HG02642 (cell line): ENCODE data around the gene NUP62CL.

Experiments used
- ATAC-seq: cut with Tn5 transposase; IDR thresholded peaks from one replicate; pipeline ENCODE4 v1.9.1; 2021; ENCODE audit warnings: mild to moderate bottlenecking; ENCODE audit not compliant: unreplicated experiment, poor library complexity

The NUP62CL gene

DNA sequence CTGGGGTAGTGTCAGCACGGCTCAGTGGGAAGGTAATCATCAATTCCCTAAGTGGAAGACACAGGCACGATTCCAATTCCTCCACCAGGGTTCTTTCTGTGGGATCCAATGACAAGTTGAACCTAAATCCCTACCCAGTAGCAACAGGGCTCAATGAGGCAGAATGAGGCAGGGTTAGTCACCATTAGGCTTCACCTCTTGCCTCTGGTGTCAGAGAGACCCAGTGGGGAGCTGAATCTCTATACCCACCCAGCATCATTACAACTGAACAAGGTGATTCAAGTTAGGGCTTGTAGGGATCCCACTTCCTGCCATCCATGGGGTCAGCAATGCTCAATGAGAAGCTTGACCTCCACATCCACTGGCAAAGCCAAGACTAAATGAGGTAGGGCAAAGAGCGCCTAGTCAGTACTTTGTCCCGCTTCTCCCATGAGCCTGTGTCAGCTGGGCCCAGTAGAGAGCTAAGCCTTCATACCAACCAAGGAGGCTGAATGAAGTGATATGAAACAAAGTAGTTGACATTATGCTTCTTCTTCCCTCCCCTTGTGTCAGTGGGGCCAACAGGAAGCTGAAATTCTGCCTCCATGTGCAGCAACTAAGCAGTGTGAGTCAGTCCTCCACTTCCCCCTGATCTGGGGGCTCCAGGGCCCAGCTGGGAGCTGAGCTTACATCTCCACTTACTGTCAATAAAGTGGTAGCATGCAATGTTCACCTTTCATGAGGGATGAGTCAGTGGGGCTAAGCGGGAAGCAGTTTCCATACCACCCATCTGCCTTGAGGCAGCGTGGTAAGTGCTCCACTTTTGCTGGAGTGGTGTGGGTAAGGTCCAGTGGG lies 51.2 kb downstream of the NUP62CL start:
- ATAC-seq = no peak

DNA sequence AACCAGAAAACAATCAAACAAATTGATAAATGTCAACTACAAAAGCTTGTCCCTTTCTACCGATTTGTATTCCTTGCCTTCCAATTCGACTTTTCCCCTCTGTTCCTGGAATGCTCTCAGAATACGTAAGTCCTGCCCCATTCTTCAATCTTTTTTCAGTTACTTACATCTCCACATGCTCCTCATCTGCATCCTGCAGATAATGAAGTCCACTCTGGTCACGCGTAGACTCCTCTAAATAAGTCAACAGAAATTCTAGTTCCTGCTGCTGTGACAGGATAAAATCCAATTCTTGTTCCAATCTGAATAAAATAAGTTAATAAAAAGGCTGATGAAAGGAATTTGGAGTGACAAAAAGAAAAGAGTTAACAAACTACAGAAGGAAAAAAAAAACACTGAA lies 53.2 kb downstream of the NUP62CL start:
- no peak for ATAC-seq

DNA sequence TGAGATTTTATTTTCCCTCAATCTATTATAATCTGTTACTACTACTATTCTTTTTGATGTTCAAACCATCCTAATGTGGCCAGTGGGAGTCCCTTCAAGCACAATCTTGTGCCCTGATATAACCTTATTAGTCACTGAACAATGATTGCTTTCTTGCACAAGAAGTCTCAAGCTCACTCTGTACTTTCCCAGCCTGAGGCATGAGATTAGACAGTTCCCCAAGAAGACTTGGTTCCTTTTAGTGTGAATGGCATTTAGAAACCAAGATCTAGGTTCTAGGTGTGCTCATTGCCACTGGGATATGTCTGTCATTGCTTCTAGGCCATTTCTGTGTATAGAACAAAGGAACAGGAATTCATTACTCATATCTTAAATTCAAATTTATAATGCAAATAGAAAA lies 59.6 kb downstream of the NUP62CL start:
- ATAC-seq = no peak

DNA sequence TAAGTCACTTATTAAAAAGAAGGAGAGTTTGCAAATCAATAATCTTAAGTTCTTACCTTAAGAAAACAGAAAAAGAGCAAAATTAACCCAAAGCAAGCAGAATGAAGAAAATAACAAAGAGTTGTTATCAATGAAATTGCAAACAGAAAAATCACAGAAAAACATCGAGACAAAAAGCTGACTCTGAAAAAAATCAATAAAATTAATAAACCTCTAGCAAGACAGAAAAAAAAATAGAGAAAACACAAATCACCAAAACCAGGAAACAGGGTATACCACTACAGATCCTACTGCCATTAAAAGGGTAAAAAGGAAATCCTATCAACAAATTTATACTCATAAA lies 70.3 kb downstream of the NUP62CL start:
- no peak for ATAC-seq

DNA sequence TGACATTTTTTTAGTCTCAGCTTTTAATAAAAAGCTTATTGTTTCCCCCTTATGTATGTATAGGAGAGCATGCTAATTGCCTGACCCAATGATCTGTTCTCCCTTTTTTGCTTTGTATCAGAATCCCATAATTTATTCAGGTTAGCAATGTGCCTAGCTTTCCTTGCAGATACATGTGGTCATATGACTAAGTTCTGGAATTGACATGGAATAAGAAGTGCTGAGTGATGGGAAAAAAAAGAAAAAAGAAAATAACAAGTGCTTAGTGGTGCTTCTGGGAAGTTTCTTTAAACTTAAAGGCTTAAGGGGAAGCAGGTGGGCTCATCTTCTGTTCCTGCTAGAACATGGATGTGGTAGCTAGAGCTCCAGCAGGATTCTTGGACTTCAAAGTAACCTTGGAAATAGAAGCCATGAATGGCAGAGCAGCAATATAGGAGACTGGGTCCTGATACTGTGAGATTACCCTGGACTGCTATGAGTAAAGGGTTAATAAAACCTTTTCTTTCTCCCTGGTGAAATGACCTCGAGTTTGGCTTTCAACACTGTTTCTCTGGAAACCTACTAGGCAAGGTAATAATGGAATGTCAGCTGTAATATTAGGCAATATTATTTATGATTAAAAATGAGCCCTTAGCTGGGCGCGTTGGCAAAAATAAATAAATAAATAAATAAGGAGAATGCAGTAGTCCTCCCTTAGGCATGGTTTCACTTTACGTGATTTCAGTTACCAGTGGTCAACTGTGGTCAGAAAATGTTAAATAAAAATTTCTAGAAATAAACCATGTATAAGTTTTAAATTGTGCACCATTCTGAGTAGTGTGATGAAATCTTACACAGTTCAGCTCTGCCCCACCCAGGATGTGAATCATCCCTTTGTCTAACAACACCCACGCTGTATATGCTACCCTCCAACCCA lies 70.9 kb downstream of the NUP62CL start:
- ATAC-seq = no peak

DNA sequence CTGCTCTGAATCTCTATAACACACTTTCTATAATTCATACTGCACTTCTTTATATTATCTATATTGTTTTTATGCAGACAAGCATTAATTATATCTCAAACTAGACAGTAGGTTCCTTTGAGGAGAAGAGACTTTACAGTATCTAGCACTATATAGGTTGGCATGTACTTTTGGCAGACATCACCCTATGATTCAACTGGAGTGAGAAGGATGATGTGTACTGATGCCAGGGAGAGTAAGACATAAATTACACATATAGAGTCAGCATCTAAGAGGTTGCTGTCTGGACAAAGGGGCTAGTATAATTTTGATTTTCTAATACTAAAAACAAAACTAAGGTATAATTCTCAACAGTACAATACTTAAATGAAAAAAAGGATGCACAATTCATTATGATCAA lies 82.5 kb downstream of the NUP62CL start:
- ATAC-seq = no peak

DNA sequence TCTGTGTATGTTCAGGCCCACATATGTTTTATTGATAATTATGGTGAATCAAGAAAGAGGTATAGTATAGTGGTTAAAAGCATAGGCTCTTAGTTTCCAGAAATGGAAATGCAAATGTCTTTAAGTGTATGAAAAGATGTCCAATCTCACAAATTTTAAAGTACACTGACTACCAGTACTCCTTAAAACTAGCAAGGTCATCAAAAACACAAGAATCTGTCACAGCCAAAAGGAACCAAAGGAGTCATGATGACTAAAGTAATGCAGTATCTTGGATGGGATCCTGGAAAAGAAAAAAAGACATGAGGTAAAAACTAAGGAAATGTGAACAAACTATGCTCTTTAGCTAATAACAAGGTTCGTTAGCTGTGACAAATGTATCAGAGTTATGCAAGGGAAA lies 87.0 kb downstream of the NUP62CL start:
- no peak for ATAC-seq

DNA sequence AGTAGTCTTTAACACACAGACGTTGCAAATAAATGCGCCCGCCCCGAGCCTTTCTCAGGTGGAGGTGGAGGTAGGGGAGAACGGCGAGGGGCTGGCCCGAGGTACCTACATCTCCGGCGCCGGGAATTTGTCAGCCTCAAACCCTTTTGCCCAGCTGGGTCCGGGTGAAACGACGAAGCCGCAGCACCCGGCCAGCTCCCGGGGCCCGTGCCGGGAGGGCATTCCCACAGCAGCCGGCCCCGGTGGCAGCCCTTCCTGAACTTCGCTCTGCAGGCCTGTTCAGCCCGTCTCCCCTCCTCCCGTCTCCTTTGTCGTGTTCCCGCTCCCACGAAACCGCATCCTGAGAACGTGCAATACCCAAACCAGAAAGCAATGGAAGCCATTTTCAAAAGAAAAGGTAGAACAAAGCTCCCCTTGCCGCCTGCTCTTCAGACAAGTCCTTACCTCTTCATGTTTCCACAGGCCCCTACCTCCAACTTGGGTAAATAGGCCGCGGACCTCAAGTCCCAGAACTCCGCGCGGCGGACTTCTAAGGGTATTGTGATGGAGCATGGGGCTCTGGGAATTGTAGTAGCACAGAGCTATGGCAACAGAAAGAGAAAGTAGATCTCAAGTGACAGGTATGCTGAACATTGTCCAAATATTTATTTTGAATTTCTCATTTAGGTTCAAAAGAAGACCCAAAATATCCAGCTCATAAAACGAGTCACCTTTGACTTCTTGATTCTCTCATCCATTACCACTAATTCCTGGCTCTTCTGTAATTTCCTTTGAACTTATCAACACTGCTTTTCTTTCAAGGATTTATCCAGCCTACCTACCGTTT lies 87.7 kb downstream of the NUP62CL start, which contains the start of gene RBM41:
RBM41 (minus strand) TSS at position 501 of the 826 bp plus-strand sequence; CDS start at position 452, 49 bp downstream.
- peak; percentile 100 for ATAC-seq

DNA sequence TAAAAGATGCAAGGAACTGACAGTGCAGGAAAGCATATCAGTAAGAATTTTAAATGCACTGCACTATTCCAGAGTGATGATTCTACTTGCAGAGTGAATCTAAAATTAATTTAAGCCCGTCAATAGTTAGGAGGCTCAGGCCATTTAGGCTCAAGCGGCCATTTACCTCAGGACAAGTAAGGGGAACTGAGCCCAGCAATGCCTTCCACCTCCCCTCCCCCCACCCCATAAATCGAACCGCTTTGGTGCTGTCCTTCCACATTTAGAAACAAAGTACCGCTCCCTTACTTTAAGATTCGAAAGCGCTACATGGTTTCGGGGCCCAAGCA lies 88.3 kb downstream of the NUP62CL start:
- no peak for ATAC-seq

DNA sequence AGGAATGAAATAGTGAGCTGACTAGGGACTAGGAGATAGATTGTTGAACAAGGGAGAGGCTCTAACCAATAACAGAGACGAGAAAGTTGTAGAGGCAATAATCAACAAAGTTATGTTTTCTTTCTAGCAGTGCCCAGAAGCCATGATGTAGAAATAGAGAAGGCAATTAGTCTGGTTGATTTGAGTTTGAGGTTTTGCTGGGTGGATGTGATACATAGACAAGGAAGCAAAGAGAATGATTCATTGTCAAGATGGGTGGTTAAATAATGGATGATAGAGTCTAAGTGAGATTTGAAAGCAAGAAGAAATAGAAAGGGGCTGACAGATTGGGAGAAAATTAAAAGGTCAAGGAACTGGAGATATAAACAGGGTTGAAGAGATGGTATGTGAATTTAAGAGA lies 98.8 kb downstream of the NUP62CL start:
- no peak for ATAC-seq

DNA sequence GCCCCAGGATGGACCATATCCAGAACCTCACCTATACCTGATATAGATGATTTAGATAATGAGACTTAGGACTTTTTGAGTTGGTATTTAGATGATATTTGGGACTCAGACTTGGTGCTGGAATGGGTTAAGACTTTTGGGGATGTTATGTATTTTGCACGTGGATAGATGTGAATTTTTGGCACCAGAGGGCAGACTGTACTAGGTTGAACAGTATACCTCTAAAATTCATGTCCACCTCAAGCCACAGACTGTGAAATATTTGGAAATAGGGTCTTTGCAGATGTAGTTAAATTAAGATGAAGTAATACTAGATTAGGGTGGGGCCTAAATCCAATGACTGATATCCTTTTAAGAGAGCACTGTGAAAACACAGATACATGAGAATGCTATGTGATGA lies 103.3 kb downstream of the NUP62CL start:
- ATAC-seq = no peak

DNA sequence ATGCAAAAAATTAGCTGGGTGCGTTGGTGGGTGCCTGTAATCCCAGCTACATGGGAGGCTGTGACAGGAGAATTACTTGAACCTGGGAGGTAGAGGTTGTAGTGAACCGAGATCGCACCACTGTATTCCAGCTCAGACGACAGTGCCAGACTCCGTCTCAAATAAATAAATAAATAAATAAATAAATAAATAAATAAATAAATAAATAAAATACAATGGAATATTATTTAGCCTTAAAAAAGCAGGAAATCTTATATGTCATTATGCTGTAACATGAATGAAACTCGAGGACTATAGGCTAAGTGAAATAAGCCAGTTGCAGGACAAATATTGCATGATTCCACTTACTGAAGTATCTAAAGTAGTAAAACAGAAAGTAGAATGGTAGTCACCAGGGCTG lies 130.1 kb downstream of the NUP62CL start:
- no peak for ATAC-seq
